HFF-Myc (cell line): ENCODE measurements around the gene ARFRP1.
"Not testable (repeated sequence)": the region's sequence is repeated elsewhere in the genome, so short reads cannot be mapped to it uniquely, and the experiment has no call there.

ENCODE experiments used
- DNase-seq: peaks from one replicate; pipeline ENCODE4 v3.0.0-alpha.2; 2011; ENCODE audit warnings: low read depth; ENCODE audit errors: extremely low read depth
- H3K4me3 ChIP-seq: replicated peaks from 2 replicates; pipeline ENCODE4 v1.5.1; 2011; ENCODE audit warnings: low read depth, mild to moderate bottlenecking, control low read depth, low read length
- TF ChIP-seq, protein P1 (sequence below): IDR thresholded peaks from 2 replicates; pipeline ENCODE4 v1.5.1; 2012; ENCODE audit warnings: mild to moderate bottlenecking, low read depth, low read length, control low read depth; ENCODE audit errors: missing control alignments

The ARFRP1 gene

DNA sequence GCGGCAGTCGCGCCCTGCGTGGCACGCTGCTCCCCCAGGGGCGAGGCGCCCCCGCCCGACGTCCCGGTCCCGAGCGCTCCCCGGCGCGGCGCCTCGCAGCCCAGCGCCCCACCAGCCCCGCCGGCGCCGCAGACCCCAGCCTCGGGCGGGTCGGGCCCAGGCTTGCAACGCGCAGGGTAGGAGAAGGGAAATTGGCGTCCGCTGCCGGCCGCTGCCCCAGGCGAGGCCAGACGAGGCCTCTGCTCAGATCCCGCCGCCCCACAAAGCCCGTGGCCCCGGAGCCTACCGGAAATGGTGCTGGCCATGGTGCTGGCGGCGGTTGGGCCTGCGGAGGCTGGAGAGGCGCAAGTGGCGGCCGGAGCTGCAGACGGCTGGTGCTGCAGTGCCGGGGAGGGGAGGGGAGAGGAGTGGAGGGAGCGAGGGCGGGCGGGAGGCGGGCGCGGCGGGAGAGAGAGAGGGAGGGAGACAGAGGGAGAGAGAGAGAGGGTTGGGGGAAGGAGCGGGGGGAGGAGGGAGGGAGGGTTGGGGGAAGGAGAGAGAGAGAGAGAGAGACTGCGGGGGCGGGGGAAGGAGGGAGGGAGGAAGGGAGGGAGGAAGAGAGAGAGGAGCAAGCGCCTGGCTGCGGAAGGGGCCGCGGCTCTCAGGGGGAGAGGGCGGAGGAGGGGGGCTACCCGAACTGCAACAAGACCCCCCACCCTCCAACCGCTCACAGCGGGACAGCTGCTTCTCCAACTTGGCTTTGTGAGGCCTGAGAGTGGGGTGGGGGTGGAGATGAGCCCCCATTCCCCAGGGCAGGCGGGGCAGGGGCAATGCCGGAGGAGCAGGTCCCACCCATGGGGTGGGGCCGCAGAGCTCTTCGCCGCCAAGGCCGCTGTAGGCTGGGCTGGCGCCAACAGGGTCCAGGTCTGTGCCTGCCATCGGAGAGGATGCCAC is 54.5 kb downstream of the ARFRP1 start, which contains the start of gene STMN3:
Gene STMN3 (minus strand): TSS at position 384 of the 933 bp plus-strand sequence. CDS start 79 bp downstream, at position 305.
- peak; percentile 48 for DNase-seq
- TF ChIP-seq, protein P1, sequence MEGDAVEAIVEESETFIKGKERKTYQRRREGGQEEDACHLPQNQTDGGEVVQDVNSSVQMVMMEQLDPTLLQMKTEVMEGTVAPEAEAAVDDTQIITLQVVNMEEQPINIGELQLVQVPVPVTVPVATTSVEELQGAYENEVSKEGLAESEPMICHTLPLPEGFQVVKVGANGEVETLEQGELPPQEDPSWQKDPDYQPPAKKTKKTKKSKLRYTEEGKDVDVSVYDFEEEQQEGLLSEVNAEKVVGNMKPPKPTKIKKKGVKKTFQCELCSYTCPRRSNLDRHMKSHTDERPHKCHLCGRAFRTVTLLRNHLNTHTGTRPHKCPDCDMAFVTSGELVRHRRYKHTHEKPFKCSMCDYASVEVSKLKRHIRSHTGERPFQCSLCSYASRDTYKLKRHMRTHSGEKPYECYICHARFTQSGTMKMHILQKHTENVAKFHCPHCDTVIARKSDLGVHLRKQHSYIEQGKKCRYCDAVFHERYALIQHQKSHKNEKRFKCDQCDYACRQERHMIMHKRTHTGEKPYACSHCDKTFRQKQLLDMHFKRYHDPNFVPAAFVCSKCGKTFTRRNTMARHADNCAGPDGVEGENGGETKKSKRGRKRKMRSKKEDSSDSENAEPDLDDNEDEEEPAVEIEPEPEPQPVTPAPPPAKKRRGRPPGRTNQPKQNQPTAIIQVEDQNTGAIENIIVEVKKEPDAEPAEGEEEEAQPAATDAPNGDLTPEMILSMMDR, result no peak
- peak within 1 kb of the TSS; percentile 50 for H3K4me3 ChIP-seq

DNA sequence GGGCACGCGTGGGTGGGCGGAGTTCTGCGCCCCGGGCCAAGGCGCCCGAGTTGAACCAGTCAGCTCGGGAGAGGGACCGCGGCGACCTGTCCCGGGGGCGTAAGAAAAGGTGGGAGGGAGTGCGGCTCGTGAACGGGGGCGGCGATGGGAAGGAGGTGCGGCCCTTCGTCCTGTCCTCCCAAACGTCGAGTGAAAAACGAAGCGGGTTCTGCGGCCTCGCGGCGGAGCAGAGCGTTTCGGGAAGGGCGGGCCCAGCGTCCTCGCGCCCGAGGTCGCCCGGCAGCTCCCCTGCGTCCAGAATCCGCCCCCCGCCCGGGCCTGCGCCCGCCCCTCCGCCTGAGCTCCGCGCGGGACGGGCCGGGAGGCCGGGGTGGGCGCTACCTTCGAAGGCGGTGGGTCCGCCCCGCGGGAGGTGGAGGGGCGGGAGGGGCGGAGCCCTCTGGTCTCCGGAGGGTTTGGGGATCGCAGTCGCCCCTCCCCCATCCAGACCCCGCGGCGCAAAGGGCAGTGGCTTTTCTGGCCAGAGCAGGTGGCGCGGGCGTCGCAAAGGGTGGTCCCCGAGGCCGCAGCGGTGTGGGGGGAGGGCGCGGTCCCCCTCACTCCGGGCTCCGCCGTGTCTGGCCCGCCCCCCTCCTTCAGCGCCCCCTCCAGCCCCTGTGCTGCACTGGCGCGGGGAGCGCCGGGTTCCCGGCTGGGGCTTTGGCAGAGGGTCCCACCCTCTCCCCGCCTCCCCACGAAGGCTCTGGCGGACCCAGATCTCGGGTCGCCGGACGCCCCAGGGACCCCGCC is 55.4 kb downstream of the ARFRP1 start:
- TF ChIP-seq, protein P1, result no peak
- H3K4me3 ChIP-seq, result peak overlapping the region; percentile 50
- no peak for DNase-seq

DNA sequence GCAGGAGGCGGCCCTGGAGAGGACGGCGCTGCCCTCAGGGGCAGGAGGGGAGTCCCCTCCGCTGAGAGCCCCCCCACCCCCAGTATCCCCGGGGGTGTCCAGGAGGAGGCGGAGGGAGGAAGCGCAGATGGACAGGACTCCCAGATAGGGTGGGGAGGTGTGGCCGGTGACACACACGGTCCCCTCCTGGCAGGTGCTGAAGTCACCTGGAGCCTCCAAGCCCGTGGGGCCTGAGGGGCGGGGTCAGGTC is 55.9 kb downstream of the ARFRP1 start:
- TF ChIP-seq, protein P1, result no peak
- peak overlapping the region; percentile 50 for H3K4me3 ChIP-seq
- no peak for DNase-seq

DNA sequence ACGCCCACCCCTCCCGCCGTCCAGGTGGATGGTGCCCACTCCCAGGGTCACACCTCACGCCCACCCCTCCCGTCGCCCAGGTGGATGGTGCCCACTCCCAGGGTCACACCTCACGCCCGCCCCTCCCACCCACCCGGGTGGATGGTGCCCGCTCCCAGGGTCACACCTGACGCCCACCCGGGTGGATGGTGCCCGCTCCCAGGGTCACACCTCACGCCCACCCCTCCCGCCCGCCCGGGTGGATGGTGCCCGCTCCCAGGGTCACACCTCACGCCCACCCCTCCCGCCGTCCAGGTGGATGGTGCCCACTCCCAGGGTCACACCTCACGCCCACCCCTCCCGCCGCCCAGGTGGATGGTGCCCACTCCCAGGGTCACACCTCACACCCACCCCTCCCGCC is 57.3 kb downstream of the ARFRP1 start:
- H3K4me3 ChIP-seq, result not testable (repeated sequence)

DNA sequence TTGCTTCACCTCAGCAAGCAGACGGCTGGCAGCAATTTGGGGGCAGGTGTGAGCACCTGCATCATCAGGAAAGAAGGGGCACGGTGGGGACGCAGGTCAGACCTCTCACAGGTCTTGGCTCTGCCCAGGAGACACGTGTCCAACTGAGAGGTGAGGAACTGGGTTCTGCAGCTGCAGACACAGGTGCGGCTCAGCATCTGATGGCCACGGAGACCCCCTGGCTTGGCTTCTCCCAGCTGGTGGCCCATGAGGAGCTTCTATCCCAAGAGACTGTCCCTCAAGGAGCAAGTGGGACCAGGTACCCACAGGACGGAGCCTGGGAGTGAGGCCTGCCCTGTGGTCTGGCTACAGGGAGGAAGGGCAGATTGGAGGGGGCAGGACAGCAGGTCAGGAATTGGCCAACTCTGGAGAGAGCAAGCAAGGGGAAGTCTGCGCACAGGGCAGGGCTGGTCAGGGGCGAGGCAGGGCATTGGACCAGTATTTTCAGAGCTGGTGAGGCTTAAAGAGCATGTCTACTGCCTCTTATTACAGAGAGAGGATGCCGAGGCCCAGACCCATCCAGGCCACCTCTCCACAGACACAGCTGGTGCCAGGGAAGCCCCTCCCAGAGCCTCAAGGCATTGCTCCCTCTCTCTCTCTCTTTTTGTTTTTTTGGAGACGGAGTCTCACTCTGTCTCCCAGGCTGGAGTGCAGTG is 58.7 kb downstream of the ARFRP1 start:
- TF ChIP-seq, protein P1, result no peak
- H3K4me3 ChIP-seq, result no peak overlapping the region
- DNase-seq, result no peak

More for the DNA sequence above, 57.3 kb downstream of the ARFRP1 start:
- DNase-seq, result not testable (repeated sequence)
